Liver (tissue), 9 donors: Measurements from ENCODE around the gene RPS19BP1. TPM values are rescaled to one million over a fixed set of nuclear protein-coding genes. Genes with fewer than 3 reads are reported as not detected.
A peak's percentile ranks its signal among the peaks of the same experiment; 100 is the strongest.

Source experiments
- DNase-seq: peaks from one replicate; pipeline ENCODE4 v3.0.0-alpha.2; 2017; ENCODE audit warnings: low spot score
- H3K27ac ChIP-seq, 2 donors: one replicate each; pipeline ENCODE4 v1.7.0; 2013; ENCODE audit warnings: inconsistent platforms in 2 of 2, low read length in 2 of 2, control low read depth in 1 of 2, low read depth in 1 of 2, mild to moderate bottlenecking in 1 of 2
- H3K27me3 ChIP-seq, 4 donors: one replicate each; pipeline versions ENCODE4 v1.6.1 to v1.7.0; 2013; ENCODE audit warnings: low read length in 3 of 4, inconsistent platforms in 1 of 4, mild to moderate bottlenecking in 1 of 4, moderate library complexity in 1 of 4; ENCODE audit not compliant: control insufficient read depth in 4 of 4, insufficient read depth in 4 of 4
- H3K36me3 ChIP-seq, 4 donors: one replicate each; pipeline versions ENCODE4 v1.6.1 to v1.7.0; 2013; ENCODE audit warnings: low read length in 3 of 4, mild to moderate bottlenecking in 3 of 4, low read depth in 1 of 4, moderate library complexity in 1 of 4; ENCODE audit not compliant: control insufficient read depth in 4 of 4, insufficient read depth in 3 of 4
- H3K4me1 ChIP-seq, 4 donors: one replicate each; pipeline versions ENCODE4 v1.6.1 to v1.7.0; 2013; ENCODE audit warnings: low read length in 3 of 4, mild to moderate bottlenecking in 3 of 4, moderate library complexity in 1 of 4; ENCODE audit not compliant: control insufficient read depth in 4 of 4, insufficient read depth in 4 of 4
- H3K4me3 ChIP-seq, 3 donors: one replicate each; pipeline versions ENCODE4 v1.6.1 to v1.7.0; 2013; ENCODE audit warnings: low read length in 3 of 3, control low read depth in 1 of 3, low read depth in 1 of 3, mild to moderate bottlenecking in 1 of 3
- H3K9ac ChIP-seq, 2 donors: one replicate each; pipeline ENCODE4 v1.7.0; 2013; ENCODE audit warnings: low read length in 2 of 2, mild to moderate bottlenecking in 2 of 2, moderate library complexity in 2 of 2, control low read depth in 1 of 2, low read depth in 1 of 2
- H3K9me3 ChIP-seq, 4 donors: one replicate each; pipeline versions ENCODE4 v1.6.1 to v1.7.0; 2013; ENCODE audit warnings: low read length in 3 of 4; ENCODE audit not compliant: control insufficient read depth in 4 of 4
- ATF3 ChIP-seq: IDR thresholded peaks from 2 replicates; pipeline ENCODE4 v1.6.1; 2016; ENCODE audit warnings: antibody characterized with exemption
- CTCF ChIP-seq: fragments of 150-350 bp; IDR thresholded peaks from 2 replicates; pipeline ENCODE4 v1.5.1; 2017; ENCODE audit warnings: improper control_type of control experiment, low read depth, low read length; ENCODE audit not compliant: missing input control
- EGR1 ChIP-seq, 2 donors: IDR thresholded peaks; 2 replicates each; pipeline ENCODE4 v1.6.1; 2016 to 2018; ENCODE audit warnings: antibody characterized with exemption in 2 of 2, low read depth in 2 of 2
- FOXA1 ChIP-seq: IDR thresholded peaks from 2 replicates; pipeline ENCODE4 v1.6.1; 2016; ENCODE audit warnings: antibody characterized with exemption
- HNF4A ChIP-seq, 2 donors: conservative IDR thresholded peaks; 2 replicates each; pipeline ENCODE4 v1.6.1; 2016; ENCODE audit warnings: antibody characterized with exemption in 2 of 2, mild to moderate bottlenecking in 2 of 2
- JUND ChIP-seq, 2 donors: IDR thresholded peaks; 2 replicates each; pipeline ENCODE4 v1.6.1; 2016; ENCODE audit warnings: antibody characterized with exemption in 2 of 2
- RAD21 ChIP-seq, 2 donors: IDR thresholded peaks; 2 replicates each; pipeline ENCODE4 v1.6.1; 2016; ENCODE audit warnings: antibody characterized with exemption in 2 of 2, mild to moderate bottlenecking in 2 of 2
- REST ChIP-seq: IDR thresholded peaks from 2 replicates; pipeline ENCODE4 v1.6.1; 2016; ENCODE audit warnings: antibody characterized with exemption, mild to moderate bottlenecking
- RXRA ChIP-seq, 2 donors: IDR thresholded peaks; 2 replicates each; pipeline ENCODE4 v1.6.1; 2017 to 2018; ENCODE audit warnings: antibody characterized with exemption in 2 of 2, mild to moderate bottlenecking in 1 of 2
- SP1 ChIP-seq: IDR thresholded peaks from 2 replicates; pipeline ENCODE4 v1.6.1; 2018; ENCODE audit warnings: antibody characterized with exemption, mild to moderate bottlenecking
- TAF1 ChIP-seq: conservative IDR thresholded peaks from 2 replicates; pipeline ENCODE4 v1.6.1; 2016; ENCODE audit warnings: antibody characterized with exemption, mild to moderate bottlenecking
- YY1 ChIP-seq: IDR thresholded peaks from 2 replicates; pipeline ENCODE4 v1.6.1; 2016; ENCODE audit warnings: antibody characterized with exemption, mild to moderate bottlenecking
- ZBTB33 ChIP-seq: IDR thresholded peaks from 2 replicates; pipeline ENCODE4 v1.6.1; 2016; ENCODE audit warnings: antibody characterized with exemption
- WGBS: extraction: QIAGEN DNeasy Blood & Tissue Kit; methylation state at CpG from one replicate; pipeline ENCODE4 v1.1.7; 2013; 5-methylcytosine and 5-hydroxymethylcytosine counted together
- polyA plus RNA-seq, 2 donors: library from polyadenylated mRNA; stranded (reverse) in 1 of 2; unstranded in 1 of 2; fragments of 200-250 nt in 1 of 2; fragments of >200 nt in 1 of 2; fragmentation: Nextera tagmentation in 1 of 2; extraction: Ambion mirVana in 1 of 2; gene quantifications; one replicate each; pipeline versions ENCODE4 v1.2.1 to v1.2.3, GENCODE V29; 2013 to 2015
- total RNA-seq, 2 donors: library from RNA; depleted of rRNA; stranded (reverse); fragments of >200 nt; gene quantifications; one replicate each; pipeline ENCODE4 v1.2.3, GENCODE V29; 2014
- donor health status: healthy.
- donor health status: healthy.
- donor health status: healthy.
- donor health status: healthy.
- donor health status: healthy.

Gene RPS19BP1
- total and polyA plus RNA-seq, 4 donors, result 36.3 to 89.6 (median 63.3) TPM

GRCh38 chr22:39530692-39531331 lies 1.7 kb downstream of the RPS19BP1 start:
- TF ChIP-seq REST (no peak), RAD21 (IDR thresholded peaks at IDR 0.05) (peak in 1 of 2 donors; percentile 29), TAF1 (no peak), RXRA (IDR thresholded peaks at IDR 0.05) (no peak), EGR1 (IDR thresholded peaks at IDR 0.05; ENCODE audit: low read depth in 2 of 2) (no peak), JUND (IDR thresholded peaks at IDR 0.05) (no peak), YY1 (no peak), ATF3 (no peak), CTCF (peak; percentile 22), SP1 (no peak)
- 37% methylated on average over 9 of the region's 9 CpGs for WGBS
- no peaks in the 10 kb centered on the region for H3K27me3 ChIP-seq
- H3K36me3 ChIP-seq, result peaks cover 0 to 6% (median 4%) of the 10 kb centered on the region in 4 donors
- H3K9me3 ChIP-seq, result no peaks in the 10 kb centered on the region
- H3K4me3 ChIP-seq, result no peak overlapping the region
- H3K9ac ChIP-seq, result peak overlapping the region in 1 of 2 donors; percentile 79
- no peak overlapping the region for H3K27ac ChIP-seq
- H3K4me1 ChIP-seq, result peaks cover 21 to 62% (median 51%) of the 10 kb centered on the region in 4 donors
- peak; percentile 46 for DNase-seq

- Histone ChIP-seq H3K9me3 (no peaks in the 10 kb centered on the region), H3K27me3 (no peaks in the 10 kb centered on the region), H3K4me1 (peaks cover 21 to 62% (median 53%) of the 10 kb centered on the region in 4 donors), H3K4me3 (no peak overlapping the region), H3K27ac (no peak overlapping the region), H3K36me3 (peaks cover 0 to 6% (median 4%) of the 10 kb centered on the region in 4 donors), H3K9ac (no peak overlapping the region)
- no peak for DNase-seq
- TF ChIP-seq RAD21 (IDR thresholded peaks at IDR 0.05), result no peak
- TF ChIP-seq EGR1 (IDR thresholded peaks at IDR 0.05; ENCODE audit: low read depth in 2 of 2), result no peak
- TF ChIP-seq HNF4A (conservative IDR thresholded peaks at IDR 0.05), result no peak
- no peak for TF ChIP-seq REST
- no peak for TF ChIP-seq FOXA1
- no peak for TF ChIP-seq YY1
- no peak for TF ChIP-seq ATF3
- no peak for TF ChIP-seq ZBTB33
- WGBS, result 81% methylated on average over 6 of the region's 6 CpGs
Observed at GRCh38 chr22:39530116-39530515, 2.4 kb downstream of the RPS19BP1 start.
